ENCODE data around the gene GAB4. TPM values are rescaled to one million over a fixed set of nuclear protein-coding genes. Genes with fewer than 3 reads are reported as not detected.
"Not testable (repeated sequence)": the region's sequence is repeated elsewhere in the genome, so short reads cannot be mapped to it uniquely, and the experiment has no call there.

The GAB4 gene
- total and polyA plus RNA-seq, 9 donors: not detected

DNA sequence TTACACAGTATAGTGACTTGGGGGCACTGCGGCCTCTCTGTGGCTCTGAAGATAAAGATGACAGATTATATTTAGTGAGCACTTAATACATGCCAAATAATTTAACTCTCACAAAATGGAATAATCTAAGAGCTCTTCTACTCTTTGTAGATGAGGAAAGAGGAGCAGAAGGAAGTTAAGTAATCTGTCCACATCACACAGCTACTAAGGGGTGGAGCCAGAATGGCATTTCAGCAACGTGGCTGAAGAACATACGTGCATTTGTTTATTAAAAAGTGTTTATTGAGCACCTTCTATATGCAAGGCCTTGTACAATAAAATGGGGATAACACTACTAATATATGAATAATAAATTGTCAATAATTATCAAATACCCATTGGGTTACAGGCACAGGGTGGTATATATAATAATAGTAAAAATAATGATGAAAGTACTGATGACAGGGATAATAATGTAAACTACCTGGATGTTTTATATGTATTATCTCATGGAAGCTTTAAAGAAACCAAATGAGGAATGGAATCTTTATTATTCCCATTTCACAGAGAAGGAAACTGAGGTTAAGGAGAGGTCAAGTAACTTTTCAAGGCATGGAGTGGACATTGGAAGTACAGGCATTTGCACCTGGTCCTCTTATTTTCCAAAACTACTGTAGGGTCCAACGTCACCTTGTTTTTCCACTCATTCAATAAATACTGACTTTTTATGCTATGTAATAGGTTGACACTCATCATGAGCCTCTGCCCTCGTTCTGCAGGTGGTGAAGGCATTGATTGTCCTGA is 38.7 kb upstream of the GAB4 start:
- no peaks in the 10 kb centered on the region for H3K27me3 ChIP-seq
- no peaks in the 10 kb centered on the region for H3K9me3 ChIP-seq
- intact Hi-C loops (cut with DNase I): no loop called here
- TF ChIP-seq EP300 (IDR thresholded peaks at IDR 0.05): no peak
- TF ChIP-seq, protein P1, sequence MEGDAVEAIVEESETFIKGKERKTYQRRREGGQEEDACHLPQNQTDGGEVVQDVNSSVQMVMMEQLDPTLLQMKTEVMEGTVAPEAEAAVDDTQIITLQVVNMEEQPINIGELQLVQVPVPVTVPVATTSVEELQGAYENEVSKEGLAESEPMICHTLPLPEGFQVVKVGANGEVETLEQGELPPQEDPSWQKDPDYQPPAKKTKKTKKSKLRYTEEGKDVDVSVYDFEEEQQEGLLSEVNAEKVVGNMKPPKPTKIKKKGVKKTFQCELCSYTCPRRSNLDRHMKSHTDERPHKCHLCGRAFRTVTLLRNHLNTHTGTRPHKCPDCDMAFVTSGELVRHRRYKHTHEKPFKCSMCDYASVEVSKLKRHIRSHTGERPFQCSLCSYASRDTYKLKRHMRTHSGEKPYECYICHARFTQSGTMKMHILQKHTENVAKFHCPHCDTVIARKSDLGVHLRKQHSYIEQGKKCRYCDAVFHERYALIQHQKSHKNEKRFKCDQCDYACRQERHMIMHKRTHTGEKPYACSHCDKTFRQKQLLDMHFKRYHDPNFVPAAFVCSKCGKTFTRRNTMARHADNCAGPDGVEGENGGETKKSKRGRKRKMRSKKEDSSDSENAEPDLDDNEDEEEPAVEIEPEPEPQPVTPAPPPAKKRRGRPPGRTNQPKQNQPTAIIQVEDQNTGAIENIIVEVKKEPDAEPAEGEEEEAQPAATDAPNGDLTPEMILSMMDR (IDR thresholded peaks at IDR 0.05): no peak
- no peak for TF ChIP-seq POLR2A (IDR thresholded peaks at IDR 0.05)
- no peaks in the 10 kb centered on the region for H3K4me1 ChIP-seq (ENCODE audit: insufficient read depth)
- WGBS, 3 donors: 70 to 72% (median 72%) methylated on average over 5 of the region's 5 CpGs
- no peak overlapping the region for H3K27ac ChIP-seq
- H3K4me3 ChIP-seq: no peak overlapping the region
- DNase-seq: no peak
- H3K36me3 ChIP-seq: no peaks in the 10 kb centered on the region

DNA sequence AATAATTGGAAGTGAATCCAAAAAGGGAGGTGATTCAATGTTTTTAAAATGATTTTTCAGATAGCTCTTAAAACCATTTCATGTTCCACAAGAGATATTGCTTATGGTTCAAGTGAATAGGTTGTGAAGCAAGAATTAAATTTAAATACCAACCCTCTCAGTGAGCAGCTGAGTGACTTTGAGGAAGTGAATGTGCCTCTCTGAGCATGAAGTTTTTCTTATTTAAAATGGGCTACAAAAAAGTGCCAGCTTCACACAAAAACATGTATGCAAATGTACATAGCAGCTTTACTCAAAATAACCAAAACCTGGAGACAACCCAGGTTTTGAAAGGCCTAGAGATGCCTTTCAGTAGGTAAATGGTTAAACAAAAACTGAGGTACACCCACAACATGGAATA is 35.5 kb upstream of the GAB4 start:
- intact Hi-C loops (cut with DNase I): no loop called here
- Histone ChIP-seq H3K9me3 (no peaks in the 10 kb centered on the region), H3K4me1 (ENCODE audit: insufficient read depth) (peaks cover 2% of the 10 kb centered on the region), H3K4me3 (no peak overlapping the region), H3K27ac (no peak overlapping the region), H3K36me3 (no peaks in the 10 kb centered on the region), H3K27me3 (no peaks in the 10 kb centered on the region)
- TF ChIP-seq POLR2A (IDR thresholded peaks at IDR 0.05) (no peak), EP300 (IDR thresholded peaks at IDR 0.05) (no peak)
- TF ChIP-seq, protein P1 (IDR thresholded peaks at IDR 0.05): no peak
- no peak for DNase-seq

DNA sequence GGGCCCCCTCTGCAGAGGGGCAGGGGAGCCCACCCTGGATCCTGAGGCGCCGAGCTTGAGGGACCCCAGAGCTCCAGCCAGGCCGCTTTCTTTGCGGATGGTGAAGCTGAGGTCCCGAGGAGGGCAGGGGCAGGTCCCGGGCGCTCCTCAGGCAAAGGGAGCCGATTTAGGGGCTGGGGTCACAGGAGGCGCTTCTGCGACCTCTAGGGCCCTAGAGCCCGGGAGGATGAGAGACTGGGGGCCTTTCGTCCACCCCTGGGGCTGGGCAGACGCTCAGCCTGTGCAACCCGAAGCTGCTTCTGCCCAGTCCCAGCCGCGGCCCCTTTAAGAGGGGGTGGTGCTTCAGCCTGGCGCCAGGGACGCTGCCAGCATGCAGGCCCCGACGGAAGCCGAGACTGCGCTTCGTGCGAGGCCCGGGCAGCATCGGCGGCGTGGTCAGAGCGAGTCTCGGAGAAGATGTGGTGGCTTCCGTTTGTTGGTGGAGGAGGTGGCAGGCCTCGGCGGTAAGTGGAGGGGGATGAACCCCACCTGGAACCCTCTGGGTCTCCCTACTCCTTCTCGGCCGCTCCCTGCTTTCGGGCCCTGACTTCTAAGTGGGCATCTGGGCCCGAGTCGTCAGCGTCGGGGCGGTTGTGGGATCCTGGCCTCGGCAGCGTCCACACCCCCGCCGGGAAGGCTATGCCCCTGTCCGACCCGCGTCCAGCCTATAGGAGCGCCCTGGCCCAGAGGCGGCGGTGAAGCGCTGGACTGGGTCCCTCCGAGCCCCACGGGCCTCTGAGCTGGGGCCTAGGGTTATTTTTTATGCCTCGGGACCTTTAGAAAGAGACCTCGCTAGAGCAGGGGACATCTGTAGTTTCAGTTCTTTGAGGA is 29.1 kb upstream of the GAB4 start:
- H3K27me3 ChIP-seq; H3K4me1 ChIP-seq (ENCODE audit: insufficient read depth); H3K36me3 ChIP-seq; H3K9me3 ChIP-seq; intact Hi-C loops (cut with DNase I): not testable (repeated sequence)
- WGBS, 3 donors: 22 to 34% (median 31%) methylated on average over 23 to 37 of the region's 56 CpGs
- peak overlapping the region; percentile 43 for H3K4me3 ChIP-seq
- H3K27ac ChIP-seq: peak overlapping the region; percentile 69 to 85
- peak; percentile 35 to 59 (median 57) for DNase-seq

DNA sequence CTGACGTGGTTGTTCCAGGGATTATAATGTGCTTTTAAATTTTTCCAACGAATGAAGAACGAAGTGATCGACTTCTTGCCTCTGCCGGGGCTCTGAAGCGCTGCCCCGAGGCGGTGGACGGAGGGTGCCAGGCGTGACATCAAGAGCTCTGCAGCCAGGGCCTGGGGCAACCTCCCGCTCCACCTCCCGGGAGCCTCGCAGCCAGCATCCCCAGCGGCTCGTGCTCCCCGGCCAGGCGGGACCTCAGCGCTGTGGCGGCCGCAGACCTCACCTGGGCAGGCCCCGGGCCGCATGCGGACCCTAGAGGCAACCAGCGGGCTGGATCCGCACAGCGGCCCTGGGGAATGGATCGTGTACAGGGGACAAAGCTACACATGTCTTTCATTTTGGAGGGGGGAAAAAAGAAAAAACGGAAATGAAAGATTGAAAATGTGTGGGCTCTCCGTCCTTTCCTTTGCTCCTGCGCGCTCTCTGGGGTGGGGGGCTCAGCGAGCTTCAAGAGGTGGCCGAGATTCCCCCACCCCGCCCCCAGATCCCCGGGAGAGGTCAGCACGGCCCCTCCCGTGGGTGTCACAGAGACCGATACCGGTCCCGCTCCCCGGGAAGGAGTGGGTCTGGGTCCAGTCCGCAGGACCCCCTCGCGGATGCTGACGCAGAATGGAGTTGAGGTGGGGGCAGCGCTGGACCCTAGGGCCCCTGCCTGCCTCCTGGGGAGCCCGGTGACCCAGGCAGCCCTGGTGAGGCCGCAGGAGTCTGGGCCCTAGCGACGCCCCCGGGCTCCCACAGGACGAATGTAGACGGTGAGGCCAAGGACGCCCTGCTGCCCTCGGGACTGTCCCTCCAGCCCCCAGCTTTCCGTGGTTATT is 28.2 kb upstream of the GAB4 start:
- peak overlapping the region; percentile 43 for H3K4me3 ChIP-seq
- H3K27me3 ChIP-seq; H3K4me1 ChIP-seq (ENCODE audit: insufficient read depth); H3K9me3 ChIP-seq; H3K36me3 ChIP-seq; intact Hi-C loops (cut with DNase I): not testable (repeated sequence)
- WGBS, 3 donors: 14 to 23% (median 22%) methylated on average over 52 to 54 of the region's 56 CpGs
- peak; percentile 26 to 54 (median 42) for DNase-seq
- peak overlapping the region; percentile 69 to 85 for H3K27ac ChIP-seq

DNA sequence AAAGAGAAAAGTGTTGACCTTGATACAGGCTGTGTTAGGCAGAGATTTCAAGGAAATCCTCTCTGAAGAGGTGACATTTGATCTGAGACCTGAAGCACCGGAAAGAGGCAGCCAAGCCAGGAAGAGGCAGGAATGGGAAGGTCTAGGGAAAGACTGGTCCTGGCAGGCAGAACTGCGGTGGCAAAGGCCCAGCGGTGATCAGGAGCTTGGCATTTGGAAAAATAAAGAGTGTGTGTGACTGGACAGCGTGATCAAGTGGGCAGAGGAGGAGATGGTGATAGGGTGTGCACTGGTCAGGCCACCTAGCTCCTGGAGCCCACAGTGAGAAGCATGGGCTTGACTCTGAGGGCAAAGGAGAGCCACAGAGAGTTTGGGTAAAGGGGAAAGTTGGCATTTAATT is 27.2 kb upstream of the GAB4 start:
- H3K27ac ChIP-seq: no peak overlapping the region
- no peaks in the 10 kb centered on the region for H3K9me3 ChIP-seq
- no peak for DNase-seq
- TF ChIP-seq, protein P1 (IDR thresholded peaks at IDR 0.05): no peak
- TF ChIP-seq POLR2A (IDR thresholded peaks at IDR 0.05): no peak
- TF ChIP-seq EP300 (IDR thresholded peaks at IDR 0.05): no peak
- no peaks in the 10 kb centered on the region for H3K27me3 ChIP-seq
- intact Hi-C loops (cut with DNase I): no loop called here
- 70 to 78% (median 74%) methylated on average over 4 of the region's 4 CpGs for WGBS, 3 donors
- H3K36me3 ChIP-seq: no peaks in the 10 kb centered on the region
- H3K4me1 ChIP-seq (ENCODE audit: insufficient read depth): peaks cover 2% of the 10 kb centered on the region
- no peak overlapping the region for H3K4me3 ChIP-seq

DNA sequence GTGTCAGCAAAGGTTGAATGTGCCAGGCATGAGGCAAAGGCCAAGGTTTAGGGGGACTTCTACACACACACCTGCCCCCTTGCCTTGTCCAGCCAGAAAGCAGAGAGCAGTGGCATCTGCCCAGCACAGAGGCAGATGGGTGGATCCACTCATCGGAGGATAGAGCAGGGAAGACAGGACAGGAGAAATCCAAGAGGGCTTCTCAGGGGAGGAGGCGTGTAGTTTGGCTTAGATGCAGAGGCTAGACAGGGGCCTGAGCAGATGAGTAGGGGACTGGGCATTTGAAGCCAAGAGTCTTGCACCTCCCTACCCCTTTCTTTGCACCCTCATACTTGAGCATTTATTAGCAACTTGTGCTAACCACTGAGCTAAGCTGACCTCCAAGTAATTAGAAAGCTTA is 26.5 kb upstream of the GAB4 start:
- H3K9me3 ChIP-seq; H3K27me3 ChIP-seq; H3K36me3 ChIP-seq; H3K4me3 ChIP-seq; DNase-seq; H3K27ac ChIP-seq; H3K4me1 ChIP-seq (ENCODE audit: insufficient read depth); intact Hi-C loops (cut with DNase I): not testable (repeated sequence)
- 84 to 100% (median 86%) methylated on average over 2 of the region's 2 CpGs for WGBS, 3 donors

DNA sequence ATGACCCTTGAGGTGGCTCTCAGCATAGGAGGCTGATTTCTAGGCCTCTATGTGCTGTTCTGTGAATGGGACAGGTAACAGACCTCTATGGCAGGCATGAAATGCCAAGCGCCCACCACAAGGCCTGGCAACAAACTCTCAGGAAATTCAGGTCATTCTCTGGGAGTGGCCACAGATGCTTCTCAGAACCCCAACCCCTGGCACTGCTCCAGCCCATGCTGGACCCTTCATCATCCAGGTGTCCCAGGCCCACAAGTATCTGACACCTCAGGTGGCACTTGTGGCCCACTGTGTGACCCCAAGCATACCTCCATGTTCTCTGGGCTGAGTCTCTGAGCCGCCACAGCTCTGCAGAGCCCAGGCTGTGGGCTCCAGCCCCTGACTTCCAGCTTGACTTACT is 24.3 kb upstream of the GAB4 start:
- H3K27ac ChIP-seq; H3K4me1 ChIP-seq (ENCODE audit: insufficient read depth); intact Hi-C loops (cut with DNase I); H3K4me3 ChIP-seq; H3K9me3 ChIP-seq; H3K36me3 ChIP-seq; H3K27me3 ChIP-seq: not testable (repeated sequence)
- peak in 2 of 5 donors; percentile 34 to 35 for DNase-seq
- WGBS, 3 donors: 84 to 90% (median 89%) methylated on average over 2 of the region's 2 CpGs

DNA sequence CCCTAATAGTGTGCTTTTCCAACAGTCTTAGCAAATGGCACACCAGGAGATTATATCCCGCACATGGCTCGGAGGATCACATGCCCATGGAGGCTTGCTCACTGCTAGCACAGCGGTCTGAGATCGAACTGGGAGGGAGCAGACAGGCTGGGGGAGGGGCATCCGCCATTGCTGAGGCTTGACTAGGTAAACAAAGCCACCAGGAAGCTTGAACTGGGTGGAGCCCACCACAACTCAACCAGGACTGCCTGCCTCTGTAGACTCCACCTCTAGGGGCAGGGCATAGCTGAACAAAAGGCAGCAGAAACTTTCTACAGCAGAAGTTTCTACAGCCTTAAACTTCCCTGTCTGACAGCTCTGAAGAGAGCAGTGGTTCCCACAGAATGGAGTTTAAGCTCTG is 16.4 kb upstream of the GAB4 start:
- WGBS, 3 donors: 50 to 76% (median 62%) methylated on average over 5 of the region's 5 CpGs
- H3K4me3 ChIP-seq; H3K9me3 ChIP-seq; intact Hi-C loops (cut with DNase I); DNase-seq; H3K27ac ChIP-seq; H3K36me3 ChIP-seq; H3K27me3 ChIP-seq; H3K4me1 ChIP-seq (ENCODE audit: insufficient read depth): not testable (repeated sequence)
